ENCODE results near the gene KLHL21.
"Not testable (repeated sequence)": the region's sequence is repeated elsewhere in the genome, so short reads cannot be mapped to it uniquely, and the experiment has no call there.

The KLHL21 gene

GRCh38 chr1:6584126-6585080 is 18.3 kb downstream of the KLHL21 start:
- DNase-seq (ENCODE audit: low spot score) = no peak

- no peak for DNase-seq (ENCODE audit: low spot score)
Observed at GRCh38 chr1:6582370-6582769, 20.3 kb downstream of the KLHL21 start.

GRCh38 chr1:6581561-6582305 is 20.9 kb downstream of the KLHL21 start:
- no peak for DNase-seq (ENCODE audit: low spot score)

DNA sequence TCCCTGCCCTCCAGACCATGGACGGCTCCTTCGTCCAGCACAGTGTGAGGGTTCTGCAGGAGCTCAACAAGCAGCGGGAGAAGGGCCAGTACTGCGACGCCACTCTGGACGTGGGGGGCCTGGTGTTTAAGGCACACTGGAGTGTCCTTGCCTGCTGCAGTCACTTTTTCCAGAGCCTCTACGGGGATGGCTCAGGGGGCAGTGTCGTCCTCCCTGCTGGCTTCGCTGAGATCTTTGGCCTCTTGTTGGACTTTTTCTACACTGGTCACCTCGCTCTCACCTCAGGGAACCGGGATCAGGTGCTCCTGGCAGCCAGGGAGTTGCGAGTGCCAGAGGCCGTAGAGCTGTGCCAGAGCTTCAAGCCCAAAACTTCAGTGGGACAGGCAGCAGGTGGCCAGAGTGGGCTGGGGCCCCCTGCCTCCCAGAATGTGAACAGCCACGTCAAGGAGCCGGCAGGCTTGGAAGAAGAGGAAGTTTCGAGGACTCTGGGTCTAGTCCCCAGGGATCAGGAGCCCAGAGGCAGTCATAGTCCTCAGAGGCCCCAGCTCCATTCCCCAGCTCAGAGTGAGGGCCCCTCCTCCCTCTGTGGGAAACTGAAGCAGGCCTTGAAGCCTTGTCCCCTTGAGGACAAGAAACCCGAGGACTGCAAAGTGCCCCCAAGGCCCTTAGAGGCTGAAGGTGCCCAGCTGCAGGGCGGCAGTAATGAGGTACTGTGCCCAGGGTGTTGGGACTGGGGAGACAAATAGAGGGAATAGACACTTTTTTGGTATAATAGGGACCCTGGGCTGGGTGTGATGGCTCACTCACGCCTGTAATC is 21.9 kb downstream of the KLHL21 start:
- DNase-seq (ENCODE audit: low spot score) = no peak

GRCh38 chr1:6580119-6580592 is 22.5 kb downstream of the KLHL21 start:
- DNase-seq (ENCODE audit: low spot score) = peak; percentile 33

- peak; percentile 100 for DNase-seq (ENCODE audit: low spot score)
Observed at GRCh38 chr1:6579374-6580118, 23.1 kb downstream of the KLHL21 start, which contains the start of gene ZBTB48. TSS of gene ZBTB48 (plus strand) at chr1:6579994. CDS start at chr1:6580610, 616 bp downstream.

- DNase-seq (ENCODE audit: low spot score) = no peak
Observed at GRCh38 chr1:6578624-6579373, 23.9 kb downstream of the KLHL21 start.

GRCh38 chr1:6577831-6578525 is 24.7 kb downstream of the KLHL21 start:
- peak; percentile 50 for DNase-seq (ENCODE audit: low spot score)

- no peak for DNase-seq (ENCODE audit: low spot score)
Observed at GRCh38 chr1:6574818-6575217, 27.9 kb downstream of the KLHL21 start.

DNA sequence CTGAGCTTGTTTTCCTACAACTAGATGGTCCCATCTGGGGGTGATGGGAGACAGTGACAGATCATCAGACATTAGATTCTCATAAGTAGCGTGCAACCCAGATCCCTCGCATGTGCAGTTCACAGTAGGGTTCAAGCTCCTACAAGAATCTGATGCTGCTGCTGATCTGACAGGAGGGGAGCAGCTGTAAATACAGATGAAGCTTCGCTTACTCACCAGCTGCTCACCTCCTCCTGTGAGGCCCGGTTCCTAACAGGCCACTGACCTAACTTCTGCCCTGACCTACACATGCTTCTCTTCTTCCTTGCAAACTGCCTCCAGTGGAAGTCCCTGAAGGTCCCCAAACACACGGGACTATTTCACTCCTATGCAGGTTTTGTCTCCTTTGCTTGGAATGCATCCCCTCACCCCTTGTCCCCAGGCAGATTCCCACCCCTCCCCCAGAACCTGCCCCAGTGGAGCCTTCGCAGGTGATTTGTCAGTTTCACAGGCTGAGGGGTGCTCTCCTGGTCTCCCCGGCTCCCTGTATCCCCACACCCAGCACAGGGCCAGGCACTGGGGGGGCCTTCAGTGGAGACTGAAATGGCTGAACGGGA is 28.5 kb downstream of the KLHL21 start:
- DNase-seq (ENCODE audit: low spot score) = no peak

DNA sequence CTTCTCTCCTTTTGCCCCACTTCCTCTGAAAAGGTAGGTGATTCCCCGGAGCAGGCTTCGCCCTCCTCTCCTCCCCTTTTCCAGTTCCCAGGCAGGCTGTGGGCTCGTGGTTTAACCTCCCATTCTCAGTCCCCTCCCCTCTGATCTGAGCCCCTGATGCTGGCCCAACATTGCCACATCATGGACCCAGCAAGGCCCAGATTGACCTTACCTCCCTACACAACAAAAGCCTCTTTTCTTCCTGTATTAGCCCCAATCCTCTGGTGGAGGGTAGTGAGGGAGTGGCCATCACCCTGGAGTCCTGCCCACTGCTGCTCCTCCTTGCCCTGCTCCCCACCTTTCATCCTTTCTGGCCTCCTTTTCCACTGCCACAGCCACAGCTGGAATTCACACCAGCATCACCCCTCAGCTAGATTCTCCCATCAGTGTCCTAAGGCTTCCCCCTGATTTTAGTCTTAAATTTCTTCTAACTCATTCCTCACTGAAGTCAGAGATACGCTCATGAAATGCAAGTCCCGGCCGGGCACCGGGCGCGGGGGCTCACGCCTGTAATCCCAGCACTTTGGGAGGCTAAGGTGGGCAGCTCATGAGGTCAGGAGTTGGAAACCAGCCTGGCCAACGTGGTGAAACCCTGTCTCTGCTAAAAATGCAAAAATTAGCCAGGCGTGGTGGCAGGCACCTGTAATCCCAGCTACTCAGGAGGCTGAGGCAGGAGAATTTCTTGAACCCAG is 29.9 kb downstream of the KLHL21 start:
- no peak for DNase-seq (ENCODE audit: low spot score)

DNA sequence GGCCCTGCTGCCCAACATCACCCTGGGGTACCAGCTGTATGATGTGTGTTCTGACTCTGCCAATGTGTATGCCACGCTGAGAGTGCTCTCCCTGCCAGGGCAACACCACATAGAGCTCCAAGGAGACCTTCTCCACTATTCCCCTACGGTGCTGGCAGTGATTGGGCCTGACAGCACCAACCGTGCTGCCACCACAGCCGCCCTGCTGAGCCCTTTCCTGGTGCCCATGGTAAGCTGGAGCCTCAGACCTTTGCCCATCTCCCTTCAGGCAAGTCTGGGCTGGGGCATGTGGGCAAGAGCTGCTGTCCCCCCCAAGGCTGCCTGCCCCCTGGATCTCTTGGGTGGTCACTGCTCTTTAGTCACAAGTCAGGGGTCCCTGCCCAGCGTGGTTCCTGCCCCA is 31.7 kb downstream of the KLHL21 start:
- DNase-seq (ENCODE audit: low spot score) = no peak

DNA sequence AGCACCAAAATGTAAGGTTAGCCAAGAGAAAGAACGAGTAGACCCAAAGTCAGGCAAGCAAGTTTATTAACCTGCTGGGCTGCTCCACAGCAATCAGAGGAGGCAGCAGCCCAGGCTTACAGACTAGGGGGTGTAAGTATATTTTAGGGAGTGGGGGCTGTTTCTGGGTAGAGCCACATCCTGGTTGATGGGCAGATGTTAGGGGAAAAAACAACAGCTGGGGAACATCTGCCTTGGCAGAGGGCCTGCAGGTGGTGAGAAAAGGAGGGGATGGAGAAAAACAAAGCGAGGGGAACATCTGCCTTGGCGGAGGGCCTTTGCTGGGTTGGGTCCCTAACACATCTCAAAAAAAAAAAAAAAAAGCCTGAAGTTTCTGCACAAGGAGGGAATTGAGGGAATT is 32.6 kb downstream of the KLHL21 start:
- no peak for DNase-seq (ENCODE audit: low spot score)

GRCh38 chr1:6569033-6569432 is 33.6 kb downstream of the KLHL21 start:
- no peak for DNase-seq (ENCODE audit: low spot score)

DNA sequence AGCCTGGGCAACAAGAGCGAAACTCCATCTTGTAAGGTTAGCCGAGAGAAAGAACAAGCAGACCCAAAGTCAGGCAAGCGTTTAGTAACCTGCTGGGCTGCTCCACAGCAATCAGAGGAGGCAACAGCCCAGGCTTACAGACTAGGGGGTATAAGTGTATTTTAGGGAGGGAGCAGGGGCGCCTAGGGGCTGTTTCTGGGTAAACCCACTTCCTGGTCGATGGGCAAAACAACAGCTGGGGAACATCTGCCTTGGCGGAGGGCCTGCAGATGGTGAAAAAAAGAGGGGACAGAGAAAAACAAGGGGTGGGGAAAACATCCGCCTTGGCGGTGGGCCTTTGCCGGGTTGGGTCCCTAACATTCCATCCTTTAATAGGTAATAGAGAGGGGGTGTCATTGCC is 42.4 kb downstream of the KLHL21 start:
- no peak for DNase-seq (ENCODE audit: low spot score)

DNA sequence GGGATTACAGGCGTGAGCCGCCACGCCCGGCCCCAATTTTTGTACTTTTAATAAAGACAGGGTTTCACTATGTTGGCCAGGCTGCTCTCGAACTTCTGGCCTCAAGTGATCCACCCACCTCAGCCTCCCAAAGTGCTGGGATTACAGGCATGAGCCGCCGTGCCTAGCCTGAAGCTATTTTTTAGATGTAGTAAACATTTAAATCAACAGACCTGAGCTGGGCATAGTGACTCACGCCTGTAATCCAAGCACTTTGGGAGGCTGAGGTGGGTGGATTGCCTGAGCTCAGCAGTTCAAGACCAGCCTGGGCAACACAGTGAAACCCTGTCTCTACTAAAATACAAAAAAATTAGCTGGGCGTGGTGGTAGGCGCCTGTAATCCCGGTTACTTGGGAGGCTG is 43.5 kb downstream of the KLHL21 start:
- not testable (repeated sequence) for DNase-seq (ENCODE audit: low spot score)

DNA sequence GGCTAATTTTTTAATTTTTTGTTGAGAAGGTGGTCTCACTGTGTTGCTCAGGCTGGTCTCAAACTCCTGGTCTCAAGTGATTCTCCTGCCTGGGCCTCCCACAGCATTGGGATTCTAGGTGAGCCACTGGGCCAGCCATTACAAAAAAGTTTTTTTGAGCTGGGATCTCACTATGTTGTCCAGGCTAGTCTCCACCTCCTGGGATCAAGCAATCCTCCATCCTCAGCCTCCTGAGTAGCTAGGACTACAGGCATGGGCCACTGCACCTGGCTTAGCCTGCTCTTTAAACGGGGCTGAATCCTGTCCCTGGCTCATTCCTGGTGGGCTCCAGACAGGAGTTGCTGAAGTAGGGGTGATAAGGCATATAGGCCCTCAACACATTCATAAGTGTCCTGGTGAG is 45.1 kb downstream of the KLHL21 start:
- no peak for DNase-seq (ENCODE audit: low spot score)

GRCh38 chr1:6554907-6555778 is 47.5 kb downstream of the KLHL21 start, which contains the start of gene TAS1R1:
TSS of gene TAS1R1 (plus strand) at chr1:6555307. CDS start at chr1:6555374, 67 bp downstream.
- peak; percentile 55 for DNase-seq (ENCODE audit: low spot score)
